Sigmoid colon (tissue), 4 donors: ENCODE results near the gene KIAA1217.

ENCODE experiments used
- EP300 ChIP-seq, 4 donors: sonication (generic); formaldehyde crosslinking; IDR thresholded peaks; one replicate each; pipeline ENCODE4 v1.6.1; 2017; ENCODE audit warnings: antibody characterized with exemption in 4 of 4
- POLR2A ChIP-seq, 2 donors: fragments of 450-650 bp; IDR thresholded peaks; one replicate each; pipeline ENCODE4 v1.6.1; 2016; ENCODE audit warnings: antibody characterized with exemption in 2 of 2, mild to moderate bottlenecking in 2 of 2, moderate library complexity in 2 of 2
- POLR2AphosphoS5 ChIP-seq, 4 donors: sonication (generic); formaldehyde crosslinking; IDR thresholded peaks; one replicate each; pipeline ENCODE4 v1.6.1; 2017; ENCODE audit warnings: antibody characterized with exemption in 4 of 4
- TF ChIP-seq, protein P1 (sequence below), 4 experiments: fragments of 450-650 bp in 3 of 4; fragments of 200-600 bp in 1 of 4; IDR thresholded peaks; one replicate each; pipeline ENCODE4 v1.5.1; 2016 to 2019; ENCODE audit warnings: antibody characterized with exemption in 4 of 4, mild to moderate bottlenecking in 3 of 4, moderate library complexity in 2 of 4

DNA sequence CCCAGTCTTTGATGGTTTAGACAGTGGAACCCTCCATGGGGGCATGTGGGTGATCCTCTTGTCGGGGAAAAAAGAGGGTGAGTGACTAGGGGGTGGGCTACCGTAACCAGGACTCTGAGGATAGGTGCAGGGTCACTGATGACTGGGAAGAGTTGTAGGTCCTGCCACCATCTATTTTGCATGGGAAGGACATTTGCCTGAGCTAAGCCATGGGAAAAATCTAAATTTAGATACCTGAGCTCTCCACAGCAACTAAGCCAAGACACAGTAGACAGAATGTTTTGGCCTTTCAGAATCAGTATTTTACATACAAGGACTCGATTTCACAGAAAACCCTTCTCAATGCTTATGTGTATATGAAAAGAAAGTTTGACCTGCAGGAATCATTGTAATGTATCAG is 52.7 kb downstream of the KIAA1217 start:
- TF ChIP-seq, protein P1, sequence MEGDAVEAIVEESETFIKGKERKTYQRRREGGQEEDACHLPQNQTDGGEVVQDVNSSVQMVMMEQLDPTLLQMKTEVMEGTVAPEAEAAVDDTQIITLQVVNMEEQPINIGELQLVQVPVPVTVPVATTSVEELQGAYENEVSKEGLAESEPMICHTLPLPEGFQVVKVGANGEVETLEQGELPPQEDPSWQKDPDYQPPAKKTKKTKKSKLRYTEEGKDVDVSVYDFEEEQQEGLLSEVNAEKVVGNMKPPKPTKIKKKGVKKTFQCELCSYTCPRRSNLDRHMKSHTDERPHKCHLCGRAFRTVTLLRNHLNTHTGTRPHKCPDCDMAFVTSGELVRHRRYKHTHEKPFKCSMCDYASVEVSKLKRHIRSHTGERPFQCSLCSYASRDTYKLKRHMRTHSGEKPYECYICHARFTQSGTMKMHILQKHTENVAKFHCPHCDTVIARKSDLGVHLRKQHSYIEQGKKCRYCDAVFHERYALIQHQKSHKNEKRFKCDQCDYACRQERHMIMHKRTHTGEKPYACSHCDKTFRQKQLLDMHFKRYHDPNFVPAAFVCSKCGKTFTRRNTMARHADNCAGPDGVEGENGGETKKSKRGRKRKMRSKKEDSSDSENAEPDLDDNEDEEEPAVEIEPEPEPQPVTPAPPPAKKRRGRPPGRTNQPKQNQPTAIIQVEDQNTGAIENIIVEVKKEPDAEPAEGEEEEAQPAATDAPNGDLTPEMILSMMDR (IDR thresholded peaks at IDR 0.05) = no peak
- TF ChIP-seq POLR2AphosphoS5 (IDR thresholded peaks at IDR 0.05) (no peak), POLR2A (IDR thresholded peaks at IDR 0.05) (no peak), EP300 (IDR thresholded peaks at IDR 0.05) (no peak)
